Activated CD4-positive, alpha-beta T cell treated with anti-CD3 and anti-CD28 coated beads, Interleukin-2, amount 10 ng/mL, durations not matched to agents 24 days and 14 days (primary cell): ENCODE results near the gene RPL36. TPM values are rescaled to one million over a fixed set of nuclear protein-coding genes. Genes with fewer than 3 reads are reported as not detected.
A peak's percentile ranks its signal among the peaks of the same experiment; 100 is the strongest.
"Not testable (repeated sequence)": the region's sequence is repeated elsewhere in the genome, so short reads cannot be mapped to it uniquely, and the experiment has no call there.

Source experiments
- DNase-seq: peaks from one replicate; pipeline ENCODE4 v3.0.0; 2022
- H3K27ac Mint-ChIP-seq: one replicate; pipeline ENCODE4 v1.8.0; 2022; ENCODE audit warnings: mild to moderate bottlenecking, mixed read lengths
- H3K27me3 Mint-ChIP-seq: one replicate; pipeline ENCODE4 v1.8.0; 2022; ENCODE audit warnings: mixed read lengths
- H3K36me3 Mint-ChIP-seq: one replicate; pipeline ENCODE4 v1.8.0; 2022; ENCODE audit warnings: low read depth, mild to moderate bottlenecking, mixed read lengths
- H3K4me1 Mint-ChIP-seq: one replicate; pipeline ENCODE4 v1.8.0; 2021; ENCODE audit warnings: mixed read lengths
- H3K4me3 Mint-ChIP-seq: one replicate; pipeline ENCODE4 v1.8.0; 2022; ENCODE audit warnings: mild to moderate bottlenecking, moderate library complexity, mixed read lengths
- H3K9me3 Mint-ChIP-seq: one replicate; pipeline ENCODE4 v1.8.0; 2021; ENCODE audit warnings: mixed read lengths
- intact Hi-C: fragments of 100-400 bp; cut with micrococcal nuclease; formaldehyde crosslinking; loops from one replicate; pipeline ENCODE4 v1.15.1; 2023
- total RNA-seq: library from RNA; stranded (reverse); gene quantifications from 2 replicates; pipeline ENCODE4 v1.2.3, GENCODE V29; 2022

RPL36 gene
- total RNA-seq, 1 donor from 2014 or later: 1,117 TPM

DNA sequence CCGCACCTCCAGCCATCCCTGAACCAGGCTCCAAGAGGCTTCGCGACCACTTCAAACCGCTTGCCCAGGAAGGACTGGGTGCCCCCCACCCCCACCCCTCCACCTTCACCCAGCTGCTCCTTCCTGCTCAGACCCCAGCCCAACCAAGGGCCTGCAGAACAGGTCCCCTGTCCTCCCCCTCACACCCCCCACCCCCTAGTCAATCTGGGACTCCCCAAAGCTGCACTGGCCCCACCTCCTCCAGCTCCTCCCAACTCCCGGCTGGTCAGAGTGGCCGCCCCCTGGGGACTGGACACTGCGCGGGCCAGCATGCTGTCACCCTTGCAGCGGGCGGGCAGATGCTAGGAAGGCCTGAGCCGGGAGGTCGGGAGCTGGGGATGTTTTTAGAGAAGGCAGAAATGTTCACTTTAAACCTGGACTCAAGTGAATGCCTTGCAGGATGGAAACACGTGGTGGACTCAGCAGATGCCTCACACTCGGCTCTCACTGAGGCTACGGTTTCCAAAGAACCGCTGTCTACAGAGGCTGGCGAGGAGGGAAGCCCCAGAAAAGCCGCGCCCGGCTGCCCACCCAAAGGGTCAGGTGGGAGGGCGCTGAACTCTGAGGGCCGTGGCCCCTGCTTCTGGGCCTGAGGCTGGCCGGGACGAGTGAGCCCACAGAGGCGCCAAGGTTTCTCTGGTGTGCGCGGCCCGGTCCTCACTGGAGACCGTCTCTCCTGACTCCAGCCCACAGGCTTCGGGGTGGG lies 8.0 kb downstream of the RPL36 start:
- DNase-seq: no peak
- H3K9me3 Mint-ChIP-seq: no peaks in the 10 kb centered on the region
- H3K36me3 Mint-ChIP-seq: peaks cover 46% of the 10 kb centered on the region
- no peak overlapping the region for H3K27ac Mint-ChIP-seq
- H3K4me3 Mint-ChIP-seq: no peak overlapping the region
- no peaks in the 10 kb centered on the region for H3K27me3 Mint-ChIP-seq
- intact Hi-C loops: no loop called here
- peaks cover 4% of the 10 kb centered on the region for H3K4me1 Mint-ChIP-seq

DNA sequence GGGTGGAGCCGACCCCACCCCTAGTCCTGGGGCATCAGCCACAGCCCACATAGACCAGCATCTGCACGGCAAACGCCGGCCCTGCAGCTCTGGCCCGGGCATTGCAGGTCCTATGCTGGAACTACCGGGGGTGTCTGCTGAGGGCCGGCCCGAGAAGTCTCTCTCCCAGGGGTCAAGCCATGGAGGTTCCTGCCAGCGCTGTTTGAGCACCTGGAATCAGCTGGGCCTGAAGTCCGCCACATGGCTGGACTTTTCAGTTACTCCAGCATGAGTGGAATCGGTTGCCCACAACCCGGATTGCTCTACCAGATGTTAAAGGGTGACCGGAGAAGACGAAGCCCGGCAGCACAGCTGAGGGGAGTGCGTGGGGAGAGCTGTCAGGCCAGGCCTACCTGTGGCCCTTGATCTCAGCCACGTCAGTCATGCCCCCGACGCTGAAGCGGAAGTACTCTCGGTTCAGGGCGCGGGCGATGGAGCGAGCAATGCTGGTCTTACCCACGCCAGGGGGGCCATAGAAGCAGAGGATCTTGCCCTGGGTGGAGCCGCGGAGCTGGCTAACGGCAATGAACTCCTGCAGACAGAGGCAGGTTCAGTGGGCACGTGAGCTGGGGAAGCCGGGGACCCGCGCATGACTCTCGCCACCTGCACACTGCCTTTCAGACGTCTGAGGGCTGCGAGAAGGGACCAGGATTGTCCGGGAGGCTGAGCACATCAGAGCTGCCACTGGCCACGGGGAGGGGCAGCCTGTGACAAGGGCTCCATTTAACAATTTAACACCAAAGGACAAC lies 8.7 kb downstream of the RPL36 start:
- Mint-ChIP-seq H3K27me3 (no peaks in the 10 kb centered on the region), H3K9me3 (no peaks in the 10 kb centered on the region), H3K4me1 (peaks cover 1% of the 10 kb centered on the region), H3K4me3 (no peak overlapping the region), H3K36me3 (peaks cover 50% of the 10 kb centered on the region), H3K27ac (no peak overlapping the region)
- intact Hi-C loops: no loop called here
- no peak for DNase-seq

DNA sequence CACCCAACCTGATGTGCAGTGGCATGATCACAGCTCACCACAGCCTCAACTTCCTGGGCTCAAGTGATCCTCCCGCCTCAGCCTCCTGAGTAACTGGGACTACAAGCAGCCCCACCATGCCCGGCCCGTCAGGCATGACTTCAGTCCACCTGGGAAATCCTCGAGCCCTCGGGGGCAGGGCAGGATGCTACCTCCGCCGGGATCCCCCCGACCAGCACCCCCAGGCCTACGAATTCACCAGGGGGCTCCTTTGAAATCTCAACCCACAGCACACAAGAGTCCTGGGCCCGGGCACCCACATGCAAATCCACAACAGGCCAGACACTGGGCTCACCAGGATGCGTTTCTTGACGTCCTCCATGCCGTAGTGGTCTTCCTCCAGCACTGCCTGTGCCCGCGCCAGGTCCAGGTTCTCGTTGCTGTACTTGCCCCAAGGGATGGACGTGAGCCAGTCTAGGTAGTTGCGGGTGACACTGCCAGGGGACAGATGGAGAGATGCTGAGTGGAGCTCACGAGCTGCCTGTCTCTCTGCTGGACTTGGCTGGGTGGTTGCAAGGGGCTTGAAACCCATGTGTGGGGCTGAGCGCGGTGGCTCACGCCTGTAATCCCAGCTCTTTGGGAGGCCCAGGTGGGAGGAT lies 10.5 kb downstream of the RPL36 start:
- no peak overlapping the region for H3K4me3 Mint-ChIP-seq
- no peaks in the 10 kb centered on the region for H3K27me3 Mint-ChIP-seq
- no peak for DNase-seq
- no peaks in the 10 kb centered on the region for H3K4me1 Mint-ChIP-seq
- intact Hi-C loops: no loop called here
- peaks cover 41% of the 10 kb centered on the region for H3K36me3 Mint-ChIP-seq
- H3K27ac Mint-ChIP-seq: peak overlapping the region; percentile 20
- no peaks in the 10 kb centered on the region for H3K9me3 Mint-ChIP-seq

- H3K27ac Mint-ChIP-seq, H3K27me3 Mint-ChIP-seq, H3K9me3 Mint-ChIP-seq, H3K4me3 Mint-ChIP-seq, DNase-seq, H3K4me1 Mint-ChIP-seq, intact Hi-C loops: not testable (repeated sequence)
- H3K36me3 Mint-ChIP-seq: peaks cover 44% of the 10 kb centered on the region
These were observed 11.9 kb downstream of the RPL36 start for GRCh38 chr19:5702053-5702410.

DNA sequence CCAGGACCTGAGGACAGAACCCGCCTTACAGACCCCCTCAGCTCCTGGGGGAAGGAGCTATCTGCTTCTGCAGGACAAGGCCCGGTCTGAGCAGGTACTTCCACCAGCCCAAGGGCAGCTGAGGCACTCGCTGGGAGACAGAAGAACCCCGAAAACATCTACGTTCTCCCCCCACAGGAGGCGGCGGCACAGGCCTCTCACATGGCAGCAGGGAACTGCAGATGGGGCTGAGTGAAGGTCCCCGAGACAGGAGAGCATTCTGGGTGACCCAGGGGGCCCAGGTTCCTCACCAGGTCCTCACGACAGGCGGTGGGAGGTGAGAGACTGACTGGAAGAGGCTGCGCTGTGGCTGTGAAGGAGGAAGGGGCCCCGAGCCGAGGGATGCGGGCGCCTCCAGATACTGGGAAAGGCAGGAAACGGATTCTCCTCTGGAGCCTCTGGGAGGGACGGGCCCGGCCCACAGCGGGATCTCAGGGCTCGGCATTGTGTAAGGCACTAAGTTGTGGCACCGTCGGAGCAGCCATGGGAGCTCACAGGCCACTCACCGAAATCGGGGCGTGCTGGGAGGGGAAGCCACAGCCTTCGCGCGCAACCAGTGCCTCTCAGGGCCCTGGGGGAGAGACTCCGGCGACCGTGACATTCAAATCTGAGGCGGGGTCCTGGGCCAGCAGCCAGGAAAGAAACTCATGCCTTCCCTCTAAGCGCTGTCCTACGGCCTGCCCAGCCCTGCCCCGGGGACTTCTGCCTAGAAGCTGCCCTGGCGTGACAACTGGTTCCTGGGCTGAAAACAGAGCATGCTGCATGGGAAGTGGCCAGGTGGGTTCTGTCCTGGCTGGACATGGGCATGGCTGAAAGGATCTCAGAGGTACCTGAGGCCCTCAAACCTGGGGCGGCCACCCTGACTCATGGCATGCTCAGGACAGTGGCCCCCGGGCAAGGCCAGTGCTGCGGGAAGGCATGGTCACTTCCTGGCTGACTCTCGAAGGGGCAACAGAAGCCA lies 14.0 kb downstream of the RPL36 start:
- Mint-ChIP-seq H3K27me3 (no peaks in the 10 kb centered on the region), H3K9me3 (no peaks in the 10 kb centered on the region), H3K4me1 (no peaks in the 10 kb centered on the region), H3K27ac (no peak overlapping the region), H3K4me3 (no peak overlapping the region), H3K36me3 (peaks cover 41% of the 10 kb centered on the region)
- DNase-seq: no peak
- intact Hi-C loops: no loop called here

DNA sequence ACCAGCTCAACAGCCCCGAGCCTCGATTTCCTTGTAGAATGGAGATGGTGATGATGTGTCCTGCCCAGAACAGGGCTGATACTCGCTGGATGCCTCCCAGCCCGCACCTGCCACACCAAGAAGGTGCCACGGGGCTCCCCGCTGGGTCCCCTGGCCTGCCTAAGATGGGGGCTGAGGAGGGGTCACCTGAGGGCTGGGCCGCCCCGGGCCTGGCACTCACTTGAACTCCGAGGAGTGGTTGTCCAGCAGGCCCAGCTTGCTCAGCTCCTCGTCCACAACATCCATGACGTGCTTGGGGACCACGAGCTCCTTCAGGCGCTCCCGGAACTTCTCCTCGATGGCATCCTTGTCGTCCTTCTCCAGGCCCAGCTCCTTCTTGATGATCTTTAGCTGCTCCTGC lies 15.5 kb downstream of the RPL36 start:
- intact Hi-C loops: no loop called here
- no peak overlapping the region for H3K4me3 Mint-ChIP-seq

DNA sequence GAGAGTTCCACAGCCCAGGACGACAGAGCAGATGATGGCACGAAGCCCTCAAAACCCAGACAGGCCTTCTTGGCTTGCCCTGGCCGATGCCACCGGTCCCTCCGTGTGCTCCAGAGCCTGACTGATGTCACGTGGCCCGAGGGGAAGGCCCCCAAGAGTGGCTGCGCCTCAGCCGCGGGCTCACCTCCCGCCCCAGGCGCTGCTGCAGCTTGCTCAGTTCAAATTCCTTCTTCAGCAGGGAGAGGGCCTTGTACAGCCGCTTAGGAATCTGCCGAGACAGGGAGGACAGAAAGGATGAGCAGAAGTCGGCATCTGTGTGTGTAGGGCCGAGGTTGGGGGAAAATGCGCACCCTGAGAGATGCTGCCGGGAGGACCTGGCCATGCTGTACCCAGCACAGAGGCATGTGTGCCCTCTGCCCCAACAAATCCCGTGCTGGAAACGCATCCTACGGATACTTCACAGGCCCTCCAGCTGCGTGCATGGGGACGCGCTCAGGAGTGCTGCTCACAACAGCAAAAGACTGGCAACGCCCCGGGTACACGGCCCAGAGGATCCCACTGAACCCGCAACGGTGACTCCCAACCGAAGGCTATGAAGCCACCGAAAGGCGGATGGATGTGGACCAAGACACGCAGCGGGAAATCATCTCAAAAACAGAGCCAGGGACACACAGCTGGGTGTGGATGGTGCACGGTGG lies 16.9 kb downstream of the RPL36 start:
- intact Hi-C loops: no loop called here
- no peak overlapping the region for H3K27ac Mint-ChIP-seq
- H3K36me3 Mint-ChIP-seq: peaks cover 44% of the 10 kb centered on the region
- no peak overlapping the region for H3K4me3 Mint-ChIP-seq
- no peaks in the 10 kb centered on the region for H3K4me1 Mint-ChIP-seq
- no peaks in the 10 kb centered on the region for H3K9me3 Mint-ChIP-seq
- no peaks in the 10 kb centered on the region for H3K27me3 Mint-ChIP-seq
- no peak for DNase-seq

More for the DNA sequence above, 15.5 kb downstream of the RPL36 start:
- no peak for DNase-seq
- no peaks in the 10 kb centered on the region for H3K27me3 Mint-ChIP-seq
- H3K27ac Mint-ChIP-seq: no peak overlapping the region
- no peaks in the 10 kb centered on the region for H3K9me3 Mint-ChIP-seq
- H3K4me1 Mint-ChIP-seq: no peaks in the 10 kb centered on the region
- peaks cover 44% of the 10 kb centered on the region for H3K36me3 Mint-ChIP-seq

GRCh38 chr19:5707576-5708575 lies 17.8 kb downstream of the RPL36 start:
- Mint-ChIP-seq H3K36me3 (peaks cover 48% of the 10 kb centered on the region), H3K4me1 (no peaks in the 10 kb centered on the region), H3K9me3 (no peaks in the 10 kb centered on the region), H3K4me3 (no peak overlapping the region), H3K27me3 (no peaks in the 10 kb centered on the region), H3K27ac (no peak overlapping the region)
- intact Hi-C loops: no loop called here
- DNase-seq: no peak

GRCh38 chr19:5711025-5711424 lies 20.9 kb downstream of the RPL36 start:
- H3K27ac Mint-ChIP-seq: no peak overlapping the region

DNA sequence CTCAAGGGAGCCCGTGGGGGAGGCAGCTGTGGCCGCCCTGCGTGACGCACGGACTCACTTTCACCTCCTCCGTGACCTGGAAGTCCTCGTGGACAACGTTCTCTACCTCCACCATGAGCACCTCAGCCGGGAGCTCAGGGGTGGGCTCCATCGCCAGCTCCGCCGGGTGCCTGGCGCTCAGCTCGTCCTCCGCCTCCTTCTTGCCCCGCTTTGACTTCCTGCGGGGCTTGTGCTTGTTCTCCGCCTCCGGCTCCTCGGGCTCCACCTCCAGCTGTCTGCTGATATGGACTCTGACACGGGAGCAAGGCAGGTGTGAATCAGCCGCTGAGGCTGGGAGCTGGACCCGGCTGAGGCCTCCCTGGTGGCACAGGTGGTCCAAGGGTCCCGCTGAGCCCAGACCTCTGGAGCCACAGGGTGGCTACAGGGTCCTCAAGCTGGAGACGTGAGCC lies 21.6 kb downstream of the RPL36 start:
- Mint-ChIP-seq H3K4me3 (no peak overlapping the region), H3K4me1 (peaks cover 3% of the 10 kb centered on the region), H3K36me3 (peaks cover 46% of the 10 kb centered on the region), H3K27ac (no peak overlapping the region), H3K27me3 (no peaks in the 10 kb centered on the region), H3K9me3 (no peaks in the 10 kb centered on the region)
- DNase-seq: no peak
- intact Hi-C loops: no loop called here

More at GRCh38 chr19:5711025-5711424, 20.9 kb downstream of the RPL36 start:
- H3K4me1 Mint-ChIP-seq: peaks cover 3% of the 10 kb centered on the region
- DNase-seq: no peak
- H3K36me3 Mint-ChIP-seq: peaks cover 49% of the 10 kb centered on the region
- H3K9me3 Mint-ChIP-seq: no peaks in the 10 kb centered on the region
- H3K4me3 Mint-ChIP-seq: no peak overlapping the region
- H3K27me3 Mint-ChIP-seq: no peaks in the 10 kb centered on the region
- intact Hi-C loops: no loop called here

DNA sequence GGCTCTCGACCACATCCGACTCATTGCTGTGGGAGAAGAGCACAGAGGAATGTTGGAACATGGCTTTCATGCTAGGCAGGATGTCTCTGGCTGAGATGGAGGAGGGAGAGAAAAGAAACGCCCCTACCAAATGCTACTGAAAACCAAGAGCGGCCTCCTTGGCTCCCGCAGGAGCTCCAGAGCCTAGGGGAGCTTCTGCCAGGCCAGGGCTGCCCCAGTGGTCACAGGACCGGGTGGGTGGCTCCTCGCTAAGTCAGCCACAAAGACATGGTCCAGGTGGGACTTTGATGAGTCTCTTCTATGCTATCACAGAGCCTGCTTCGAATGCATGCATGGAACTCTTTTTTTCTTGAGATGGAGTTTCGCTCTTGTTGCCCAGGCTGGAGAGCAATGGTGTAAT lies 23.1 kb downstream of the RPL36 start:
- peaks cover 51% of the 10 kb centered on the region for H3K36me3 Mint-ChIP-seq
- no peak for DNase-seq
- H3K9me3 Mint-ChIP-seq: no peaks in the 10 kb centered on the region
- H3K4me3 Mint-ChIP-seq: no peak overlapping the region
- intact Hi-C loops: no loop called here
- no peaks in the 10 kb centered on the region for H3K27me3 Mint-ChIP-seq
- no peak overlapping the region for H3K27ac Mint-ChIP-seq
- H3K4me1 Mint-ChIP-seq: peaks cover 14% of the 10 kb centered on the region

DNA sequence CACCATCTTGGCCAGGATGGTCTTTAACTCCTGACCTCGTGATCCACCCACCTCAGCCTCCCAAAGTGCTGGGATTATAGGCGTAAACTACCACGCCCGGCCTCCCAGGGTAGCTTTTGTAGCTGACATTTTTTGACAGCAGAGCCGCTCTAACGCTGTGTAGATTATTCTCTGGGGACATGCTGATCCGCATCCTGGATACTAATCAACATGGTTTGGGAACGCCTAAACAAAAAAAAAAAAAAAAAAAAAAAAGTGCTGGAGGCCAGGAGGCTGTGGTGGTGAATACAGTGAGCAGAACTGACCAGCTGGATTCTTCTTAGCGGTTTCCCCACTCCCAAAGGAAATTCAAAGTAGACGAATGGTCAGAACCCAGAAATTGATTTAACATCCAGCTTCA lies 24.7 kb downstream of the RPL36 start:
- H3K4me3 Mint-ChIP-seq: no peak overlapping the region
- peaks cover 55% of the 10 kb centered on the region for H3K36me3 Mint-ChIP-seq
- intact Hi-C loops: no loop called here
- DNase-seq: no peak
- peaks cover 23% of the 10 kb centered on the region for H3K4me1 Mint-ChIP-seq
- no peak overlapping the region for H3K27ac Mint-ChIP-seq
- no peaks in the 10 kb centered on the region for H3K27me3 Mint-ChIP-seq
- H3K9me3 Mint-ChIP-seq: no peaks in the 10 kb centered on the region
